22Rv1 (cell line): ENCODE measurements around the gene HOXD10.

Source experiments
- ZFX ChIP-seq: fragments of 450-650 bp; IDR thresholded peaks from 2 replicates; pipeline ENCODE4 v1.6.1; 2017; ENCODE audit warnings: antibody characterized with exemption, borderline replicate concordance
- TF ChIP-seq, protein P1 (sequence below): fragments of 450-650 bp; IDR thresholded peaks from 2 replicates; pipeline ENCODE4 v1.5.1; 2017; ENCODE audit warnings: mild to moderate bottlenecking

DNA sequence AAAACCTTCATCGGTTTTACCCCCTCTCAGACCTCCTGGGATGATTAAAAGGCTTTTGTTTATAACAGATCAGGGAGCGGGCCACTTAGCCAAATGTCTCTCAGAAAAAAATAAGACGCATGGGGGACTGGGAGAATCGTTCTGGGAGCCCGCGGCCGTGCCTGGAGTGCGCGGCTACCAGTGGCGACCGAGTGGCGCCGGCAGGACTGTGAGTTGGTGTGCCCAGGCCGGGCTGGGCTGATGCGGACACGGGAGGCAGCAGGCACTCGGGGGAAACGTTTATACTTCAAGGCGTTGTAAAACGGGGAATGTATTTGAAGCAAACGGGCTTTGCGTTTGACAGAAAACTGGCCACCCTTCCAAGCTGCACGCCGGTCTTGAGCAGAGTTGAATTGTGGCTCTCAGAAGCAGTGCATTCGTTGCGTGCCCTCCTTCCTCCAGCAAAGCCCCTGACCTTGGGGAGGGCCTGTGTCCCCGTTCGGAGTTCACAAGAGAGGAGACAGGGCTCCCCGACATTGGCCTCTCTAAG, 4.7 kb upstream of the HOXD10 start:
- TF ChIP-seq, protein P1, sequence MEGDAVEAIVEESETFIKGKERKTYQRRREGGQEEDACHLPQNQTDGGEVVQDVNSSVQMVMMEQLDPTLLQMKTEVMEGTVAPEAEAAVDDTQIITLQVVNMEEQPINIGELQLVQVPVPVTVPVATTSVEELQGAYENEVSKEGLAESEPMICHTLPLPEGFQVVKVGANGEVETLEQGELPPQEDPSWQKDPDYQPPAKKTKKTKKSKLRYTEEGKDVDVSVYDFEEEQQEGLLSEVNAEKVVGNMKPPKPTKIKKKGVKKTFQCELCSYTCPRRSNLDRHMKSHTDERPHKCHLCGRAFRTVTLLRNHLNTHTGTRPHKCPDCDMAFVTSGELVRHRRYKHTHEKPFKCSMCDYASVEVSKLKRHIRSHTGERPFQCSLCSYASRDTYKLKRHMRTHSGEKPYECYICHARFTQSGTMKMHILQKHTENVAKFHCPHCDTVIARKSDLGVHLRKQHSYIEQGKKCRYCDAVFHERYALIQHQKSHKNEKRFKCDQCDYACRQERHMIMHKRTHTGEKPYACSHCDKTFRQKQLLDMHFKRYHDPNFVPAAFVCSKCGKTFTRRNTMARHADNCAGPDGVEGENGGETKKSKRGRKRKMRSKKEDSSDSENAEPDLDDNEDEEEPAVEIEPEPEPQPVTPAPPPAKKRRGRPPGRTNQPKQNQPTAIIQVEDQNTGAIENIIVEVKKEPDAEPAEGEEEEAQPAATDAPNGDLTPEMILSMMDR = no peak
- no peak for TF ChIP-seq ZFX
